Fibroblast of lung (primary cell): ENCODE data around the gene CHN1.

Experiments
- EZH2 ChIP-seq: IDR thresholded peaks from 2 replicates; pipeline ENCODE4 v1.5.1; 2012; ENCODE audit warnings: low read length, control low read depth, mild to moderate bottlenecking; ENCODE audit errors: missing control alignments
- TF ChIP-seq, protein P1 (sequence below), 2 donors: IDR thresholded peaks in 1 of 2; conservative IDR thresholded peaks in 1 of 2; 1 replicate in 1 of 2; 2 replicates in 1 of 2; pipeline ENCODE4 v1.5.1; 2011 to 2012; ENCODE audit warnings: low read length in 2 of 2, control low read depth in 1 of 2, inconsistent platforms in 1 of 2, low read depth in 1 of 2, mild to moderate bottlenecking in 1 of 2

DNA sequence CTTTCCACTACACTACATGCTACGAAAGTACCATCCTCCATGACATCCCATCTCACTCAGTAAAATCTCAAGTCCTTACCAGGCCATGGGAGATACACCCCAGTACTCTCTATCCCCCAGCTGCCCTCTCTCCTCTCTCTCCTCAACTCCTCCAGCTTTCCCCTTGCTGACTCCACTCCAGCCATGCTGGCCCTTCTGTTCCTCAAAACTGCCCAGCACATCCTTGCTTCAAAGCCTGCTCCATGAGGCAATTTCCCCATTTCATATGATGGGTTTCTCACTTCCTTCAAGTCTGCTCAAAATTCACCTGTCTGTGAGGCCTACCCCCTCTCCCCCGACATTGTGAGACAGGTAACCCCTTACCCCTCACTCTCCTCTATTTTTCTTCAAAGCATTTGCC is 8.6 kb downstream of the CHN1 start:
- TF ChIP-seq, protein P1, sequence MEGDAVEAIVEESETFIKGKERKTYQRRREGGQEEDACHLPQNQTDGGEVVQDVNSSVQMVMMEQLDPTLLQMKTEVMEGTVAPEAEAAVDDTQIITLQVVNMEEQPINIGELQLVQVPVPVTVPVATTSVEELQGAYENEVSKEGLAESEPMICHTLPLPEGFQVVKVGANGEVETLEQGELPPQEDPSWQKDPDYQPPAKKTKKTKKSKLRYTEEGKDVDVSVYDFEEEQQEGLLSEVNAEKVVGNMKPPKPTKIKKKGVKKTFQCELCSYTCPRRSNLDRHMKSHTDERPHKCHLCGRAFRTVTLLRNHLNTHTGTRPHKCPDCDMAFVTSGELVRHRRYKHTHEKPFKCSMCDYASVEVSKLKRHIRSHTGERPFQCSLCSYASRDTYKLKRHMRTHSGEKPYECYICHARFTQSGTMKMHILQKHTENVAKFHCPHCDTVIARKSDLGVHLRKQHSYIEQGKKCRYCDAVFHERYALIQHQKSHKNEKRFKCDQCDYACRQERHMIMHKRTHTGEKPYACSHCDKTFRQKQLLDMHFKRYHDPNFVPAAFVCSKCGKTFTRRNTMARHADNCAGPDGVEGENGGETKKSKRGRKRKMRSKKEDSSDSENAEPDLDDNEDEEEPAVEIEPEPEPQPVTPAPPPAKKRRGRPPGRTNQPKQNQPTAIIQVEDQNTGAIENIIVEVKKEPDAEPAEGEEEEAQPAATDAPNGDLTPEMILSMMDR (conservative IDR thresholded peaks at IDR 0.05 in 1 of 2, IDR thresholded peaks at IDR 0.05 in 1 of 2; ENCODE audit: low read depth in 1 of 2, low read length in 2 of 2) = no peak
- TF ChIP-seq EZH2 = no peak
